ENCODE data around the gene ITSN2.

- TF ChIP-seq CTCF (IDR thresholded peaks at IDR 0.05) (no peak), POLR2A (IDR thresholded peaks at IDR 0.05) (no peak)
Measured at GRCh38 chr2:24360050-24360962, at the start of gene ITSN2.

All from lower leg skin (tissue), 3 donors.